GM21447 (cell line): ENCODE measurements around the gene ALDOC.

ENCODE experiments used
- ATAC-seq: cut with Tn5 transposase; IDR thresholded peaks from one replicate; pipeline ENCODE4 v1.9.1; 2021; ENCODE audit not compliant: unreplicated experiment

ALDOC gene

DNA sequence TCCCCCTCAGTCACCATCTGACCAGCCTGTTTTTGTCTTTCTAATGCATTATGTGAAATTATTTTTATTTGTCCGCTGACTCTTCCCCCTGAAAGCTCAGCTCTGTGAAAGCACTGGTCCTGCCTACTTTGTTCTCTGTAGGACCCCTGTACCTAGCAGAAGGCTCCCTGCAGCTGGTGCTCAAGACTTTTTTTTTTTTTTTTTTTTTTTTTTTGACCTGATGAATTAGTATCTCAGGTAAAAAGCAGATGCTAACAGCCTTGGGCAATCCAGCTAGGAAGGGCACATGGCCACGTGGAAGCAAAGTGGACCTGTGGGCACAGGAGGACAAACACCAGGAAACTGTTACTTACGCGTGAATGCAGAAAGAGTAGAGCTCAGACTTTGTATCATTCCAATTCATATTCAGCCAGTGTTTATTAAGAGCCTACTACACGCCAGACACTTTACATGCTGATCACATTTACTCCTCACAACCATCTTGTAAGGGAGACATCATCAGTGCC lies 23.6 kb downstream of the ALDOC start:
- ATAC-seq: no peak

- ATAC-seq: peak; percentile 40
These were observed 24.3 kb downstream of the ALDOC start, which contains the start of gene UNC119 for GRCh38 chr17:28552176-28552999. UNC119 (minus strand) TSS chr17:28552624; CDS start chr17:28552557, 67 bp downstream.

- peak; percentile 5 for ATAC-seq
These were observed 25.1 kb downstream of the ALDOC start for GRCh38 chr17:28551421-28552175.

GRCh38 chr17:28550858-28551257 lies 25.8 kb downstream of the ALDOC start:
- no peak for ATAC-seq

GRCh38 chr17:28549236-28550132 lies 27.2 kb downstream of the ALDOC start:
- ATAC-seq: peak; percentile 38

- no peak for ATAC-seq
These were observed 28.1 kb downstream of the ALDOC start for GRCh38 chr17:28548417-28549130.

- ATAC-seq: peak; percentile 39
These were observed 28.9 kb downstream of the ALDOC start for GRCh38 chr17:28547623-28548416.

DNA sequence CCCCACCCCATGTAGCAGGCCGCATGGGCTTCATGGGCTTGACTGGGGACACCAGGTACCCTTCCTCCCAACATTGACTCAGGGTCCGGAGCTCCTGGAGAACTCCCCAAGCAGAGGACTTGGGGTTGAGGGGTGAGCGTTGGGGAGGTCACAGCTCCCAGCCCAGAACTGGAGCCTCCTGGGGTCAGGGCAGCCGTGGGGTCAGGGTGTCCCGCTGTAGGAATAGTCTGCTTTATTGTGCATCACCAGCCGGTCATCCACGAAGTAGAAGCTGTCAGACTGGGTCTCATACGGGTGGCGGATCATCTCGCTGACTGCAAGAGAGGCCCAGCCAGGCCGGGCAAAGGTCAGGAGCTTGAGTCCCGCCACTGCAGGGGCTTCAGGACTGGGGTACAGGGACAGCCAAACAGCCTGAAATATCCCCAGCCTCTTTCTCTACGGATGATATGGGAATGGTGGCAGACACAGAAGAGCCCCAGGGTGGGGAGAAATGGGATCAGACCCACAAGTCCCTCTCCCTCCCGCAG lies 29.5 kb downstream of the ALDOC start:
- no peak for ATAC-seq

DNA sequence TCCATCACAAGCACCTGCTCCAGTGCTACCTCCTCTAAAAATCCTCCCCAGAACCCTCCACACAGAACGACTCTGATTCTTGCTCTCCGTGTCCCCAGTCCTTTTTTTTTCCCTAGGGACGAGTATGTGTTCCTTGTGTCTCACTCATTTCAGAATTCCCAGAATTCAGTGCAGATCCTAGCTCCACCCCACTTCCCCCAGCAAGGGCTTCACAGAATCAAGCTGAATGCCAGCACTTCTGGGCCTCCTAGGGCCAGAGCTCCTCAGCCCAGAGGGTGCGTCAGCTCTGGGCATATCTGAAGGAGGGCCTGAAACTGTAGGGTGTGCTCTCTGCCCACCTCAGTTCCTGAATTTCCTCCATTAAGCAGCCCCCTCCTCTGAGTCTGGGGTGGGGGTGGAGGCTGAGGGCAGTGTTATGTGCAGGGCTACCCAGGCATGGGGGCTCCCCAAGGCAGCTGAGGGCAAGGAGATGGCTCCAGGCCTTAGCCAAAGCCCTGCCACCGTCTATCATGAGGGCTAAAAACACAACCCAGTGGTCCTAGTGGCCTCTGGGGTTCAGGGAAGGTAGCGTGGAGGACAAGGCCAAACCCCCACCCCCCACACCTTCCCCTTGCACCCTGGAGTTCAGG lies 30.8 kb downstream of the ALDOC start:
- no peak for ATAC-seq

DNA sequence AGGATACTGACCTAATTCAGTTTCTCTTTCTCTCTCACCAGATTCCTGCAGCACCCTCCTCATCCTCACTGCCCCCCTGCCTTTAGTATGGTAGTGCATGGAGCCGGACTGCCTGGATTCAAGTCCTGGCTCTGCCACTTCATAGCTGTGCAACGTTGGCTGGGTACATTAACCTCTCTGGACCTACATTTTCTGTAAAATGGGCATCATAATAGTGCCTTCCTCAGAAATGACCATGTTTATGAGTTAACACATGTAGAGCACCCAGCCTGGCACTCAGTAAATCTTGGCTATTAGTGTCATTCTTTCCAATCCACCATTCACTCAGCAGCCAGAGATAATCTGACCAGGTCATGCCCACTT lies 31.6 kb downstream of the ALDOC start:
- no peak for ATAC-seq

GRCh38 chr17:28544402-28545140 lies 32.1 kb downstream of the ALDOC start:
- ATAC-seq: no peak

DNA sequence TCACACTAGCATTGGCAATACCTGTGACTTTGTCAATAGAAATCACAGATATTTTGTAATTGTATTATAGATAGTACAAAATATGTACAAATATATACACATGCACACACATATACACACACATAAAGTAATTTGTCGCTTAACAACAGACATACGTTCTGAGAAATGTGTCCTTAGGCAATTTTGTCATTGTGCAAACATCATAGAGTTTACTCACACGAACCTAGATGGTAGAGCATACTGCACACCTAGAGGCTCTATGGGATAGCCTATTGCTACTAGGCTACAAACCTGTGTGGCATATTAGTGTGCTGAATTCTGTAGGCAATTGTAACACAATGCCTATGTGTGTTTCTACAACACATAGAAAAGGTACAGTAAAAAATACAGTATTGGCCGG lies 35.3 kb downstream of the ALDOC start:
- no peak for ATAC-seq

GRCh38 chr17:28540231-28540630 lies 36.5 kb downstream of the ALDOC start:
- no peak for ATAC-seq

DNA sequence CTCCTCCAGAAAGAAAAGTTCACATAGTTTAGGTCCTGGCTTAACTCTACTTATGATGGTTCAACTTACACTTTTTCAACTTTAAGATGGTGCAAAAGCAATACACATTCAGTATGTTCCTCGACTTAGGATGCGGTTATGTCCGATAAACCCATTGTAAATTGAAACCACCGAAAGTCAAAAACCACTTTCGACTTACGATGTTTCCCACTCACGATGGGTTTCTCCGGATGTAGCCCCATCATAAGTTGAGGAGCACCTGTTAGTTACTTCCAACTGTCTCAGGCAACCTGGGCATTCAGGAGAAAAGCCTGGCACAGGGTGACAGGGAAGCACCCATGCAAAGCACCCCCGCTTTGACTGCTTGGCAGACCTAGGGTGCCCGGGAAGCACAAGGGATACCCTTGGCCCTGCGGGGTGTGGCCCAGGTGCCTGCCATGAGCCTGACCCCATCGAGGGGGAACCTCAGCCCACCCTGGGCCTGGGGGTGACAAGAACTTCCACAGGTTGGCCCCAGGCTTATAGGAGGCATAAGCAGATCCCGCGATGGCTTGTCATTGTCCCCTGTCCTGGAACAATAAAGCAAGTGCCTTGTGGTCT lies 38.3 kb downstream of the ALDOC start:
- no peak for ATAC-seq

GRCh38 chr17:28537219-28537610 lies 39.5 kb downstream of the ALDOC start:
- ATAC-seq: no peak

- no peak for ATAC-seq
These were observed 40.0 kb downstream of the ALDOC start for GRCh38 chr17:28536532-28537218.

- no peak for ATAC-seq
These were observed 41.8 kb downstream of the ALDOC start for GRCh38 chr17:28534740-28535375.
